SK-N-SH (cell line): ENCODE results near the gene CPEB2.

Source experiments
- CHD2 ChIP-seq: fragments of 150-350 bp; IDR thresholded peaks from 2 replicates; pipeline ENCODE4 v1.6.1; 2018; ENCODE audit warnings: low read length; ENCODE audit not compliant: partially characterized antibody
- GABPA ChIP-seq: IDR thresholded peaks from 2 replicates; pipeline ENCODE4 v1.4.0; 2012; ENCODE audit warnings: low read depth, mild to moderate bottlenecking
- GATA2 ChIP-seq: sonication (generic); formaldehyde crosslinking; IDR thresholded peaks from 2 replicates; pipeline ENCODE4 v1.5.0; 2020; ENCODE audit warnings: mild to moderate bottlenecking, missing genetic modification reagents
- POLR2AphosphoS5 ChIP-seq: IDR thresholded peaks from 2 replicates; pipeline ENCODE4 v1.6.1; 2012; ENCODE audit warnings: low read depth, low read length
- RAD21 ChIP-seq: IDR thresholded peaks from 2 replicates; pipeline ENCODE4 v1.6.1; 2012; ENCODE audit warnings: mild to moderate bottlenecking, low read length
- TAF1 ChIP-seq: IDR thresholded peaks from 2 replicates; pipeline ENCODE4 v1.6.1; 2012; ENCODE audit warnings: low read depth, mild to moderate bottlenecking, low read length, moderate library complexity, borderline replicate concordance
- TCF12 ChIP-seq: IDR thresholded peaks from 2 replicates; pipeline ENCODE4 v1.4.0; 2012
- TEAD4 ChIP-seq: IDR thresholded peaks from 2 replicates; pipeline ENCODE4 v1.4.0; 2012; ENCODE audit warnings: mild to moderate bottlenecking, borderline replicate concordance; ENCODE audit not compliant: insufficient read depth
- TF ChIP-seq, protein P1 (sequence below): IDR thresholded peaks from 2 replicates; pipeline ENCODE4 v1.6.1; 2012; ENCODE audit warnings: mild to moderate bottlenecking, low read depth, low read length, moderate library complexity
- TF ChIP-seq, protein P2 (sequence below): fragments of 200-600 bp; sonication (generic); IDR thresholded peaks from 2 replicates; pipeline ENCODE4 v1.6.1; 2017; ENCODE audit warnings: antibody characterized with exemption, mild to moderate bottlenecking, moderate library complexity
- TF ChIP-seq, protein P3 (sequence below): IDR thresholded peaks from 2 replicates; pipeline ENCODE4; 2012

DNA sequence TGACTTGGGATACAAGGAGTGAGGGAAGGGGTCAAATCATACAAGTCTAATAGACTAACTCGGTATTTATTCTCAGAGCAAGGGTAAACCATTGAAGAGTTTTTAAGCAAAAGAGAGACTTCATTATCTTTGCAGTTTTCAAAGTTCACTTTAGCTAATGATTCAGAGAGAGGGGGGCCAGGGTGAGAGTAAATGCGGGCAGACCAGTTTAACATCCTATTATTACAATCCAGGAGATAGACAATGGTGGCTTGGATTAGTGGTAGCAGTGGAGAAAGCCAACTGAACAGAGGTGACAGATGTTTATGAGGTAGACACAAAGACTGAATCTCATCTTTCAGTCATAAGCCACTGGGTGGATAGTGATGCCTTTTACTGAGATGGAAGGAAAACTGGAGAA is 57.9 kb downstream of the CPEB2 start:
- TF ChIP-seq, protein P1, sequence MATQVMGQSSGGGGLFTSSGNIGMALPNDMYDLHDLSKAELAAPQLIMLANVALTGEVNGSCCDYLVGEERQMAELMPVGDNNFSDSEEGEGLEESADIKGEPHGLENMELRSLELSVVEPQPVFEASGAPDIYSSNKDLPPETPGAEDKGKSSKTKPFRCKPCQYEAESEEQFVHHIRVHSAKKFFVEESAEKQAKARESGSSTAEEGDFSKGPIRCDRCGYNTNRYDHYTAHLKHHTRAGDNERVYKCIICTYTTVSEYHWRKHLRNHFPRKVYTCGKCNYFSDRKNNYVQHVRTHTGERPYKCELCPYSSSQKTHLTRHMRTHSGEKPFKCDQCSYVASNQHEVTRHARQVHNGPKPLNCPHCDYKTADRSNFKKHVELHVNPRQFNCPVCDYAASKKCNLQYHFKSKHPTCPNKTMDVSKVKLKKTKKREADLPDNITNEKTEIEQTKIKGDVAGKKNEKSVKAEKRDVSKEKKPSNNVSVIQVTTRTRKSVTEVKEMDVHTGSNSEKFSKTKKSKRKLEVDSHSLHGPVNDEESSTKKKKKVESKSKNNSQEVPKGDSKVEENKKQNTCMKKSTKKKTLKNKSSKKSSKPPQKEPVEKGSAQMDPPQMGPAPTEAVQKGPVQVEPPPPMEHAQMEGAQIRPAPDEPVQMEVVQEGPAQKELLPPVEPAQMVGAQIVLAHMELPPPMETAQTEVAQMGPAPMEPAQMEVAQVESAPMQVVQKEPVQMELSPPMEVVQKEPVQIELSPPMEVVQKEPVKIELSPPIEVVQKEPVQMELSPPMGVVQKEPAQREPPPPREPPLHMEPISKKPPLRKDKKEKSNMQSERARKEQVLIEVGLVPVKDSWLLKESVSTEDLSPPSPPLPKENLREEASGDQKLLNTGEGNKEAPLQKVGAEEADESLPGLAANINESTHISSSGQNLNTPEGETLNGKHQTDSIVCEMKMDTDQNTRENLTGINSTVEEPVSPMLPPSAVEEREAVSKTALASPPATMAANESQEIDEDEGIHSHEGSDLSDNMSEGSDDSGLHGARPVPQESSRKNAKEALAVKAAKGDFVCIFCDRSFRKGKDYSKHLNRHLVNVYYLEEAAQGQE = no peak
- TF ChIP-seq, protein P2, sequence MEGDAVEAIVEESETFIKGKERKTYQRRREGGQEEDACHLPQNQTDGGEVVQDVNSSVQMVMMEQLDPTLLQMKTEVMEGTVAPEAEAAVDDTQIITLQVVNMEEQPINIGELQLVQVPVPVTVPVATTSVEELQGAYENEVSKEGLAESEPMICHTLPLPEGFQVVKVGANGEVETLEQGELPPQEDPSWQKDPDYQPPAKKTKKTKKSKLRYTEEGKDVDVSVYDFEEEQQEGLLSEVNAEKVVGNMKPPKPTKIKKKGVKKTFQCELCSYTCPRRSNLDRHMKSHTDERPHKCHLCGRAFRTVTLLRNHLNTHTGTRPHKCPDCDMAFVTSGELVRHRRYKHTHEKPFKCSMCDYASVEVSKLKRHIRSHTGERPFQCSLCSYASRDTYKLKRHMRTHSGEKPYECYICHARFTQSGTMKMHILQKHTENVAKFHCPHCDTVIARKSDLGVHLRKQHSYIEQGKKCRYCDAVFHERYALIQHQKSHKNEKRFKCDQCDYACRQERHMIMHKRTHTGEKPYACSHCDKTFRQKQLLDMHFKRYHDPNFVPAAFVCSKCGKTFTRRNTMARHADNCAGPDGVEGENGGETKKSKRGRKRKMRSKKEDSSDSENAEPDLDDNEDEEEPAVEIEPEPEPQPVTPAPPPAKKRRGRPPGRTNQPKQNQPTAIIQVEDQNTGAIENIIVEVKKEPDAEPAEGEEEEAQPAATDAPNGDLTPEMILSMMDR = no peak
- TF ChIP-seq GATA2 (CRISPR knock-in tag) (no peak), TEAD4 (no peak), POLR2AphosphoS5 (no peak), TAF1 (no peak), GABPA (no peak), TCF12 (no peak), RAD21 (no peak), CHD2 (no peak)
- TF ChIP-seq, protein P3, sequence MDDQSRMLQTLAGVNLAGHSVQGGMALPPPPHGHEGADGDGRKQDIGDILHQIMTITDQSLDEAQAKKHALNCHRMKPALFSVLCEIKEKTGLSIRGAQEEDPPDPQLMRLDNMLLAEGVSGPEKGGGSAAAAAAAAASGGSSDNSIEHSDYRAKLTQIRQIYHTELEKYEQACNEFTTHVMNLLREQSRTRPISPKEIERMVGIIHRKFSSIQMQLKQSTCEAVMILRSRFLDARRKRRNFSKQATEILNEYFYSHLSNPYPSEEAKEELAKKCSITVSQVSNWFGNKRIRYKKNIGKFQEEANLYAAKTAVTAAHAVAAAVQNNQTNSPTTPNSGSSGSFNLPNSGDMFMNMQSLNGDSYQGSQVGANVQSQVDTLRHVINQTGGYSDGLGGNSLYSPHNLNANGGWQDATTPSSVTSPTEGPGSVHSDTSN = no peak
